Fibroblast of lung (primary cell): ENCODE results near the gene DR1. TPM values are rescaled to one million over a fixed set of nuclear protein-coding genes. Genes with fewer than 3 reads are reported as not detected.

Experiments
- DNase-seq, 2 donors: peaks; one replicate each; pipeline versions ENCODE4 v3.0.0 to v3.0.0-alpha.2; 2010; ENCODE audit warnings: low read depth in 2 of 2
- H2AFZ ChIP-seq: 2 replicates; pipeline ENCODE4 v1.5.1; 2012; ENCODE audit warnings: low read length, control low read depth, inconsistent platforms
- H3K27ac ChIP-seq: 2 replicates; pipeline ENCODE4 v1.5.1; 2011; ENCODE audit warnings: low read length, control low read depth; ENCODE audit not compliant: insufficient read depth
- H3K27me3 ChIP-seq: 2 replicates; pipeline ENCODE4 v1.5.1; 2011; ENCODE audit warnings: mild to moderate bottlenecking, low read length; ENCODE audit not compliant: control insufficient read depth, insufficient read depth
- H3K36me3 ChIP-seq: 2 replicates; pipeline ENCODE4 v1.5.1; 2011; ENCODE audit warnings: low read length; ENCODE audit not compliant: control insufficient read depth, insufficient read depth
- H3K4me1 ChIP-seq: 2 replicates; pipeline ENCODE4 v1.5.1; 2011; ENCODE audit warnings: low read length; ENCODE audit not compliant: control insufficient read depth, insufficient read depth; ENCODE audit errors: extremely low read depth
- H3K4me2 ChIP-seq: 2 replicates; pipeline ENCODE4 v1.5.1; 2011; ENCODE audit warnings: low read length, control low read depth; ENCODE audit not compliant: insufficient read depth; ENCODE audit errors: extremely low read depth
- H3K4me3 ChIP-seq, 4 experiments: fragments of 200-600 bp in 1 of 4; sonication (generic) in 1 of 4; replicated peaks in 1 of 4; 2 replicates each; pipeline ENCODE4 v1.5.1; 2011 to 2016; ENCODE audit warnings: low read length in 4 of 4, low read depth in 3 of 4, mild to moderate bottlenecking in 3 of 4, control low read depth in 2 of 4, inconsistent platforms in 1 of 4, mixed read lengths in 1 of 4; ENCODE audit not compliant: insufficient read depth in 1 of 4; ENCODE audit errors: control extremely low read depth in 1 of 4
- H3K79me2 ChIP-seq: 2 replicates; pipeline ENCODE4 v1.5.1; 2012; ENCODE audit warnings: mild to moderate bottlenecking, low read length, inconsistent platforms; ENCODE audit not compliant: control insufficient read depth, insufficient read depth
- H3K9ac ChIP-seq: 2 replicates; pipeline ENCODE4 v1.5.1; 2011; ENCODE audit warnings: mild to moderate bottlenecking, low read length, control low read depth; ENCODE audit not compliant: insufficient read depth
- H3K9me3 ChIP-seq: 2 replicates; pipeline ENCODE4 v1.5.1; 2012; ENCODE audit warnings: low read depth, low read length; ENCODE audit not compliant: control insufficient read depth, insufficient read depth
- H4K20me1 ChIP-seq: 2 replicates; pipeline ENCODE4 v1.5.1; 2011; ENCODE audit warnings: low read length; ENCODE audit not compliant: control insufficient read depth, insufficient read depth; ENCODE audit errors: extremely low read depth
- EZH2 ChIP-seq: IDR thresholded peaks from 2 replicates; pipeline ENCODE4 v1.5.1; 2012; ENCODE audit warnings: low read length, control low read depth, mild to moderate bottlenecking; ENCODE audit errors: missing control alignments
- polyA plus RNA-seq, 2 donors: library from polyadenylated mRNA; depleted of rRNA in 1 of 2; stranded (reverse) in 1 of 2; unstranded in 1 of 2; fragments of >200 nt; gene quantifications; 2 replicates each; pipeline ENCODE4 v1.2.1, GENCODE V29; 2011 to 2012; ENCODE audit warnings: missing spikeins in 1 of 2
- total RNA-seq: library from RNA; depleted of rRNA; stranded (reverse); fragments of >200 nt; gene quantifications from 2 replicates; pipeline ENCODE4 v1.2.1, GENCODE V29; 2014
- TF ChIP-seq, protein P1 (sequence below), 2 donors: IDR thresholded peaks in 1 of 2; conservative IDR thresholded peaks in 1 of 2; 1 replicate in 1 of 2; 2 replicates in 1 of 2; pipeline ENCODE4 v1.5.1; 2011 to 2012; ENCODE audit warnings: low read length in 2 of 2, control low read depth in 1 of 2, inconsistent platforms in 1 of 2, low read depth in 1 of 2, mild to moderate bottlenecking in 1 of 2

DR1 gene
- total and polyA plus RNA-seq, 2 donors (not counting 1 experiment from before 2014, with no cell fraction given) = 35.0 to 41.2 TPM

DNA sequence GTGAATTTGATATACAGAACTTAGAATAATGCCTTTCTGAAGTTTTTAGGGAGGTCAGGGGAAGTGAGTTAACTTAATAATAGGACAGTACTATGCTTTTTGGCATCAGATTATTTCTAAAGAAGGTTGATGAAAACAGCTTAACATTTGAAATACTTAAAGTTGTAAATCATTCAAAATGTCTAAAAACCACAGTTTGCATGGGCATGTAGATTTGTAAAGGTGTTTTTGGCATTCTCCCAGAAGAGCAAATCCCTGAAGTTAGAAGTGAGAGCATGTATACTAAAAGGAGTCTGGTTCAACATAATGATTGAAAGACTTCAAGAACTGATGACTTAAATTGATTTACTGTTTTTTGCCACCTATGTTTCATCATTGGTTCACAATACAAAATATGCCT is 6.7 kb downstream of the DR1 start:
- H3K36me3 ChIP-seq = peaks cover 6% of the 10 kb centered on the region

DNA sequence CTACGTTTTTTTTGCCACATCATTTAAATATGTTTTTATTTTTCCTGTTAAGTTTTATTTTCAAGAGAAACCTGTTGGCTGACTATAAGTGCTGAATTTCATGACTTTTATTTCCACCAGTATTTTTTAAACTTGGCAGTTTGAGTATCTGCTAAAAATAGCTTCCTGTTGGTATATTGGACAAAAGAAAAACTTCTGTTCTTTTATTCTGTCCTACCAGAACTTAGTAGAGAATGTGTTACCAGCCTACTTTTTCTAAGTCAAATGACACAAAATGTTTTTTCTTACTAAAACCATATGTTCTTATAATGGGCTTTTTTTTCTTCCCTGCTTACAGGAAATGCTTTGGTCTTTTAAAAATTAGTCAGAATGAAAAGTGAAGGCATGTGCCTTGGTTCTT is 7.6 kb downstream of the DR1 start:
- no peak overlapping the region for H2AFZ ChIP-seq
- H4K20me1 ChIP-seq = no peaks in the 10 kb centered on the region
- H3K36me3 ChIP-seq = peaks cover 6% of the 10 kb centered on the region
- H3K4me1 ChIP-seq = peaks cover 5% of the 10 kb centered on the region
- peaks cover 84% of the 10 kb centered on the region for H3K79me2 ChIP-seq
- TF ChIP-seq EZH2 = no peak
- TF ChIP-seq, protein P1, sequence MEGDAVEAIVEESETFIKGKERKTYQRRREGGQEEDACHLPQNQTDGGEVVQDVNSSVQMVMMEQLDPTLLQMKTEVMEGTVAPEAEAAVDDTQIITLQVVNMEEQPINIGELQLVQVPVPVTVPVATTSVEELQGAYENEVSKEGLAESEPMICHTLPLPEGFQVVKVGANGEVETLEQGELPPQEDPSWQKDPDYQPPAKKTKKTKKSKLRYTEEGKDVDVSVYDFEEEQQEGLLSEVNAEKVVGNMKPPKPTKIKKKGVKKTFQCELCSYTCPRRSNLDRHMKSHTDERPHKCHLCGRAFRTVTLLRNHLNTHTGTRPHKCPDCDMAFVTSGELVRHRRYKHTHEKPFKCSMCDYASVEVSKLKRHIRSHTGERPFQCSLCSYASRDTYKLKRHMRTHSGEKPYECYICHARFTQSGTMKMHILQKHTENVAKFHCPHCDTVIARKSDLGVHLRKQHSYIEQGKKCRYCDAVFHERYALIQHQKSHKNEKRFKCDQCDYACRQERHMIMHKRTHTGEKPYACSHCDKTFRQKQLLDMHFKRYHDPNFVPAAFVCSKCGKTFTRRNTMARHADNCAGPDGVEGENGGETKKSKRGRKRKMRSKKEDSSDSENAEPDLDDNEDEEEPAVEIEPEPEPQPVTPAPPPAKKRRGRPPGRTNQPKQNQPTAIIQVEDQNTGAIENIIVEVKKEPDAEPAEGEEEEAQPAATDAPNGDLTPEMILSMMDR (conservative IDR thresholded peaks at IDR 0.05 in 1 of 2, IDR thresholded peaks at IDR 0.05 in 1 of 2; ENCODE audit: low read depth in 1 of 2, low read length in 2 of 2) = no peak
- H3K4me2 ChIP-seq = no peak overlapping the region
- DNase-seq = peak in 1 of 2 donors; percentile 33
- peak overlapping the region; percentile 2 for H3K27ac ChIP-seq
- H3K9ac ChIP-seq = no peak overlapping the region
- H3K4me3 ChIP-seq = no peak overlapping the region
- H3K9me3 ChIP-seq = no peaks in the 10 kb centered on the region
- no peaks in the 10 kb centered on the region for H3K27me3 ChIP-seq

More for the DNA sequence above, 6.7 kb downstream of the DR1 start:
- no peak overlapping the region for H3K4me3 ChIP-seq
- no peak overlapping the region for H3K4me2 ChIP-seq
- no peaks in the 10 kb centered on the region for H3K9me3 ChIP-seq
- peaks cover 86% of the 10 kb centered on the region for H3K79me2 ChIP-seq
- H3K4me1 ChIP-seq = peaks cover 5% of the 10 kb centered on the region
- DNase-seq = no peak
- no peak for TF ChIP-seq EZH2
- TF ChIP-seq, protein P1 (conservative IDR thresholded peaks at IDR 0.05 in 1 of 2, IDR thresholded peaks at IDR 0.05 in 1 of 2; ENCODE audit: low read depth in 1 of 2, low read length in 2 of 2) = no peak
- no peak overlapping the region for H3K9ac ChIP-seq
- H4K20me1 ChIP-seq = no peaks in the 10 kb centered on the region
- no peak overlapping the region for H2AFZ ChIP-seq
- H3K27ac ChIP-seq = no peak overlapping the region
- H3K27me3 ChIP-seq = no peaks in the 10 kb centered on the region

DNA sequence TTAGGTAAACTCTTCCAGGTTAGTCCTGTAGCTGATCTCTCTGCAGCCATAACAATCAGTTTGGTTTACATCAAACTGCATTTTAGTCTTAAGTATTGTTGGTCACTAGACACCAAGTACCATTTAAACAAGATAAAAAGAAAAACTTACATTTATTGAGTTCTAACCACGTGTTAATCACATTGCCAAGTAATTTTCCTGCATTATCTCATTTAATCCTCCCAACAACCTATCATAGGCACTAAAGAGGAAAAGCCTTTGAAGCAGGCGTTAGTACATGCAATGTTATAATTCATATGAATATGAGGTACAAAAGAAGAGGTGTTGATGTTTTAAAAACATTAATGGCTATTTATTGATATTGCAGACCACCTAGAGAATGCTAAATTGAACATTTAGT is 9.0 kb downstream of the DR1 start:
- H4K20me1 ChIP-seq = no peaks in the 10 kb centered on the region
- H3K36me3 ChIP-seq = peaks cover 6% of the 10 kb centered on the region
- peaks cover 5% of the 10 kb centered on the region for H3K4me1 ChIP-seq
- H3K27ac ChIP-seq = no peak overlapping the region
- no peak for DNase-seq
- H3K79me2 ChIP-seq = peaks cover 80% of the 10 kb centered on the region
- no peak overlapping the region for H3K4me2 ChIP-seq
- H3K27me3 ChIP-seq = no peaks in the 10 kb centered on the region
- no peak overlapping the region for H3K4me3 ChIP-seq
- no peaks in the 10 kb centered on the region for H3K9me3 ChIP-seq
- no peak overlapping the region for H3K9ac ChIP-seq
- no peak overlapping the region for H2AFZ ChIP-seq
- TF ChIP-seq, protein P1 (conservative IDR thresholded peaks at IDR 0.05 in 1 of 2, IDR thresholded peaks at IDR 0.05 in 1 of 2; ENCODE audit: low read depth in 1 of 2, low read length in 2 of 2) = no peak
- TF ChIP-seq EZH2 = no peak
